ENCODE results near the gene RIPPLY2.
"Not testable (repeated sequence)": the region's sequence is repeated elsewhere in the genome, so short reads cannot be mapped to it uniquely, and the experiment has no call there.

The RIPPLY2 gene

GRCh38 chr6:83893024-83893423 is 39.9 kb downstream of the RIPPLY2 start:
- Histone ChIP-seq H2AFZ (ENCODE audit: low read depth, low read length) (no peak overlapping the region), H3K4me3 (ENCODE audit: low read depth in 1 of 2, low read length in 2 of 2) (no peak overlapping the region), H3K27ac (ENCODE audit: low read length) (no peak overlapping the region), H3K36me3 (ENCODE audit: insufficient read depth, low read length) (no peaks in the 10 kb centered on the region; the same call in 1 of the 2 replicates), H3K4me2 (ENCODE audit: insufficient read depth, low read length) (no peak overlapping the region), H3K4me1 (ENCODE audit: insufficient read depth, low read length) (no peaks in the 10 kb centered on the region), H3K9ac (ENCODE audit: low read depth, low read length) (no peak overlapping the region), H3K79me2 (ENCODE audit: insufficient read depth, low read length) (peaks cover 2% of the 10 kb centered on the region; the same call in 1 of the 2 replicates), H3K9me3 (ENCODE audit: insufficient read depth, low read length, severe bottlenecking) (no peaks in the 10 kb centered on the region), H3K27me3 (ENCODE audit: insufficient read depth, low read length, poor library complexity) (no peaks in the 10 kb centered on the region), H4K20me1 (ENCODE audit: insufficient read depth, low read length) (no peaks in the 10 kb centered on the region; the same call in 1 of the 2 replicates)
- ATAC-seq (ENCODE audit: insufficient read depth, low read depth): no peak
- no peak for DNase-seq
- TF ChIP-seq CTCF (IDR thresholded peaks at IDR 0.05; ENCODE audit: borderline replicate concordance, extremely low read depth, low read length, poor library complexity, severe bottlenecking) (no peak), EZH2 (IDR thresholded peaks at IDR 0.05; ENCODE audit: borderline replicate concordance, low read depth, low read length, severe bottlenecking) (no peak)

- H3K4me2 ChIP-seq (ENCODE audit: insufficient read depth, low read length); H3K27ac ChIP-seq (ENCODE audit: low read length); H3K36me3 ChIP-seq (ENCODE audit: insufficient read depth, low read length); H3K4me1 ChIP-seq (ENCODE audit: insufficient read depth, low read length); H3K9me3 ChIP-seq (ENCODE audit: insufficient read depth, low read length, severe bottlenecking); H2AFZ ChIP-seq (ENCODE audit: low read depth, low read length); H3K27me3 ChIP-seq (ENCODE audit: insufficient read depth, low read length, poor library complexity); DNase-seq; H3K9ac ChIP-seq (ENCODE audit: low read depth, low read length); H3K79me2 ChIP-seq (ENCODE audit: insufficient read depth, low read length); ATAC-seq (ENCODE audit: insufficient read depth, low read depth); H3K4me3 ChIP-seq (ENCODE audit: low read depth in 1 of 2, low read length in 2 of 2); H4K20me1 ChIP-seq (ENCODE audit: insufficient read depth, low read length): not testable (repeated sequence)
Measured at GRCh38 chr6:83897094-83897493, 43.9 kb downstream of the RIPPLY2 start.

GRCh38 chr6:83901624-83902023 is 48.5 kb downstream of the RIPPLY2 start:
- Histone ChIP-seq H3K4me3 (ENCODE audit: low read depth in 1 of 2, low read length in 2 of 2) (no peak overlapping the region), H3K27ac (ENCODE audit: low read length) (no peak overlapping the region), H3K4me2 (ENCODE audit: insufficient read depth, low read length) (no peak overlapping the region), H3K9ac (ENCODE audit: low read depth, low read length) (no peak overlapping the region), H3K9me3 (ENCODE audit: insufficient read depth, low read length, severe bottlenecking) (peaks cover 7% of the 10 kb centered on the region), H4K20me1 (ENCODE audit: insufficient read depth, low read length) (peaks cover 7% of the 10 kb centered on the region), H3K79me2 (ENCODE audit: insufficient read depth, low read length) (peaks cover 23% of the 10 kb centered on the region), H3K27me3 (ENCODE audit: insufficient read depth, low read length, poor library complexity) (no peaks in the 10 kb centered on the region), H2AFZ (ENCODE audit: low read depth, low read length) (no peak overlapping the region), H3K36me3 (ENCODE audit: insufficient read depth, low read length) (no peaks in the 10 kb centered on the region; the same call in 1 of the 2 replicates), H3K4me1 (ENCODE audit: insufficient read depth, low read length) (no peaks in the 10 kb centered on the region)
- no peak for ATAC-seq (ENCODE audit: insufficient read depth, low read depth)
- no peak for TF ChIP-seq EZH2 (IDR thresholded peaks at IDR 0.05; ENCODE audit: borderline replicate concordance, low read depth, low read length, severe bottlenecking)
- DNase-seq: no peak

GRCh38 chr6:83904395-83904794 is 51.2 kb downstream of the RIPPLY2 start:
- H3K79me2 ChIP-seq (ENCODE audit: insufficient read depth, low read length): peaks cover 23% of the 10 kb centered on the region
- no peaks in the 10 kb centered on the region for H3K27me3 ChIP-seq (ENCODE audit: insufficient read depth, low read length, poor library complexity)
- peaks cover 7% of the 10 kb centered on the region for H3K9me3 ChIP-seq (ENCODE audit: insufficient read depth, low read length, severe bottlenecking)
- no peak overlapping the region for H3K27ac ChIP-seq (ENCODE audit: low read length)
- H2AFZ ChIP-seq (ENCODE audit: low read depth, low read length): no peak overlapping the region
- DNase-seq (no peak), ATAC-seq (ENCODE audit: insufficient read depth, low read depth) (no peak)
- no peak overlapping the region for H3K4me2 ChIP-seq (ENCODE audit: insufficient read depth, low read length)
- TF ChIP-seq CTCF (IDR thresholded peaks at IDR 0.05; ENCODE audit: borderline replicate concordance, extremely low read depth, low read length, poor library complexity, severe bottlenecking) (no peak), EZH2 (IDR thresholded peaks at IDR 0.05; ENCODE audit: borderline replicate concordance, low read depth, low read length, severe bottlenecking) (no peak)
- no peak overlapping the region for H3K4me3 ChIP-seq (ENCODE audit: low read depth in 1 of 2, low read length in 2 of 2)
- no peak overlapping the region for H3K9ac ChIP-seq (ENCODE audit: low read depth, low read length)
- peaks cover 10% of the 10 kb centered on the region for H4K20me1 ChIP-seq (ENCODE audit: insufficient read depth, low read length)
- H3K4me1 ChIP-seq (ENCODE audit: insufficient read depth, low read length): peaks cover 6% of the 10 kb centered on the region; the same call in 1 of the 2 replicates
- H3K36me3 ChIP-seq (ENCODE audit: insufficient read depth, low read length): no peaks in the 10 kb centered on the region; the same call in 1 of the 2 replicates

Measured in DND-41 (cell line).